Neural cell (in vitro differentiated cells): ENCODE measurements around the gene SLC6A20. TPM values are rescaled to one million over a fixed set of nuclear protein-coding genes. Genes with fewer than 3 reads are reported as not detected.

Experiments
- H2AFZ ChIP-seq: fragments of 200-600, 300-800 bp; sonication (generic), shearing (Covaris generic); 2 replicates; pipeline ENCODE4 v1.6.0; 2014; ENCODE audit warnings: low read depth, mild to moderate bottlenecking, antibody characterized with exemption, low read length, moderate library complexity
- H3F3A ChIP-seq: fragments of 200-600 bp; shearing (Covaris generic); 2 replicates; pipeline ENCODE4 v1.6.1; 2016; ENCODE audit warnings: mild to moderate bottlenecking, moderate library complexity, mixed read lengths, antibody characterized with exemption, low read length; ENCODE audit not compliant: insufficient read depth, poor library complexity, severe bottlenecking
- H3K27ac ChIP-seq: fragments of 200-600, 300-800 bp; sonication (generic), shearing (Covaris generic); 2 replicates; pipeline ENCODE4 v1.5.1; 2014; ENCODE audit warnings: mild to moderate bottlenecking, low read length, moderate library complexity
- H3K27me3 ChIP-seq: fragments of 300-800, 200-600 bp; sonication (generic), shearing (Covaris generic); 2 replicates; pipeline ENCODE4 v1.6.0; 2014; ENCODE audit warnings: mild to moderate bottlenecking, low read depth, low read length, moderate library complexity; ENCODE audit not compliant: insufficient read depth
- H3K36me3 ChIP-seq: fragments of 300-800, 200-600 bp; sonication (generic), shearing (Covaris generic); 2 replicates; pipeline ENCODE4 v1.5.1; 2014; ENCODE audit warnings: mild to moderate bottlenecking, antibody characterized with exemption, low read length, moderate library complexity; ENCODE audit not compliant: insufficient read depth
- H3K4me2 ChIP-seq: fragments of 300-800, 200-600 bp; sonication (generic), shearing (Covaris generic); 2 replicates; pipeline ENCODE4 v1.6.0; 2014; ENCODE audit warnings: mild to moderate bottlenecking, low read length
- H3K4me3 ChIP-seq: fragments of 300-800, 200-600 bp; sonication (generic), shearing (Covaris generic); 2 replicates; pipeline ENCODE4 v1.5.1; 2014; ENCODE audit warnings: mild to moderate bottlenecking, low read length, moderate library complexity
- H3K79me2 ChIP-seq: fragments of 200-600 bp; shearing (Covaris generic); replicated peaks from 2 replicates; pipeline ENCODE4 v1.6.0; 2014; ENCODE audit warnings: mild to moderate bottlenecking, low read length, moderate library complexity; ENCODE audit not compliant: insufficient read depth
- H3K9ac ChIP-seq: fragments of 300-800, 200-600 bp; sonication (generic), shearing (Covaris generic); 2 replicates; pipeline ENCODE4 v1.6.1; 2016; ENCODE audit warnings: mild to moderate bottlenecking, low read length, mixed read lengths
- H3K9me2 ChIP-seq: fragments of 200-600 bp; shearing (Covaris generic); 2 replicates; pipeline ENCODE4 v1.6.1; 2016; ENCODE audit warnings: mild to moderate bottlenecking, low read length, mixed read lengths; ENCODE audit not compliant: insufficient read depth
- H3K9me3 ChIP-seq: fragments of 200-600, 300-800 bp; sonication (generic), shearing (Covaris generic); 2 replicates; pipeline ENCODE4 v1.6.1; 2016; ENCODE audit warnings: mild to moderate bottlenecking, mixed run types, low read length, moderate library complexity, mixed read lengths
- H4K20me1 ChIP-seq: fragments of 200-600 bp; shearing (Covaris generic); 2 replicates; pipeline ENCODE4 v1.6.1; 2016; ENCODE audit warnings: mild to moderate bottlenecking, mixed run types; ENCODE audit not compliant: insufficient read depth
- EP300 ChIP-seq: fragments of 450-650 bp; conservative IDR thresholded peaks from 2 replicates; pipeline ENCODE4 v1.6.1; 2014; ENCODE audit warnings: antibody characterized with exemption, mild to moderate bottlenecking, moderate library complexity; ENCODE audit not compliant: poor library complexity, severe bottlenecking
- EZH2 ChIP-seq: fragments of 200-600, 300-800 bp; shearing (Covaris generic), sonication (generic); IDR thresholded peaks from 2 replicates; pipeline ENCODE4 v1.6.1; 2014; ENCODE audit warnings: antibody characterized with exemption, low read length, borderline replicate concordance, mild to moderate bottlenecking; ENCODE audit not compliant: insufficient read depth, poor library complexity, severe bottlenecking
- MXI1 ChIP-seq: fragments of 450-650 bp; conservative IDR thresholded peaks from 2 replicates; pipeline ENCODE4 v1.6.1; 2014; ENCODE audit warnings: antibody characterized with exemption, mild to moderate bottlenecking; ENCODE audit not compliant: poor library complexity, severe bottlenecking
- POLR2AphosphoS5 ChIP-seq: IDR thresholded peaks from 2 replicates; pipeline ENCODE4 v1.6.1; 2012
- RAD21 ChIP-seq: fragments of 450-650 bp; conservative IDR thresholded peaks from 2 replicates; pipeline ENCODE4 v1.6.1; 2014; ENCODE audit warnings: antibody characterized with exemption, mild to moderate bottlenecking, moderate library complexity
- SMC3 ChIP-seq: fragments of 450-650 bp; conservative IDR thresholded peaks from 2 replicates; pipeline ENCODE4 v1.6.1; 2014; ENCODE audit warnings: antibody characterized with exemption, mild to moderate bottlenecking, moderate library complexity; ENCODE audit not compliant: poor library complexity
- TAF1 ChIP-seq: IDR thresholded peaks from 2 replicates; pipeline ENCODE4 v1.6.1; 2012; ENCODE audit warnings: low read depth
- polyA plus RNA-seq: library from polyadenylated mRNA; depleted of rRNA; stranded (reverse); fragments of >200 nt; gene quantifications from 2 replicates; pipeline ENCODE4 v1.2.3, GENCODE V29; 2014
- TF ChIP-seq, protein P1 (sequence below): fragments of 450-650 bp; IDR thresholded peaks from 2 replicates; pipeline ENCODE4 v1.5.1; 2014; ENCODE audit warnings: antibody characterized with exemption, mild to moderate bottlenecking, moderate library complexity; ENCODE audit not compliant: poor library complexity, severe bottlenecking
- TF ChIP-seq, protein P2 (sequence below): IDR thresholded peaks from 2 replicates; pipeline ENCODE4 v1.6.1; 2012; ENCODE audit warnings: borderline replicate concordance

SLC6A20 gene
- polyA plus RNA-seq, 1 donor from 2014 or later: not detected

- H3F3A ChIP-seq: no peaks in the 10 kb centered on the region
- peaks cover 3% of the 10 kb centered on the region for H3K36me3 ChIP-seq
- no peaks in the 10 kb centered on the region for H3K27me3 ChIP-seq
- H3K79me2 ChIP-seq: no peaks in the 10 kb centered on the region
- TF ChIP-seq, protein P1, sequence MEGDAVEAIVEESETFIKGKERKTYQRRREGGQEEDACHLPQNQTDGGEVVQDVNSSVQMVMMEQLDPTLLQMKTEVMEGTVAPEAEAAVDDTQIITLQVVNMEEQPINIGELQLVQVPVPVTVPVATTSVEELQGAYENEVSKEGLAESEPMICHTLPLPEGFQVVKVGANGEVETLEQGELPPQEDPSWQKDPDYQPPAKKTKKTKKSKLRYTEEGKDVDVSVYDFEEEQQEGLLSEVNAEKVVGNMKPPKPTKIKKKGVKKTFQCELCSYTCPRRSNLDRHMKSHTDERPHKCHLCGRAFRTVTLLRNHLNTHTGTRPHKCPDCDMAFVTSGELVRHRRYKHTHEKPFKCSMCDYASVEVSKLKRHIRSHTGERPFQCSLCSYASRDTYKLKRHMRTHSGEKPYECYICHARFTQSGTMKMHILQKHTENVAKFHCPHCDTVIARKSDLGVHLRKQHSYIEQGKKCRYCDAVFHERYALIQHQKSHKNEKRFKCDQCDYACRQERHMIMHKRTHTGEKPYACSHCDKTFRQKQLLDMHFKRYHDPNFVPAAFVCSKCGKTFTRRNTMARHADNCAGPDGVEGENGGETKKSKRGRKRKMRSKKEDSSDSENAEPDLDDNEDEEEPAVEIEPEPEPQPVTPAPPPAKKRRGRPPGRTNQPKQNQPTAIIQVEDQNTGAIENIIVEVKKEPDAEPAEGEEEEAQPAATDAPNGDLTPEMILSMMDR: no peak
- TF ChIP-seq, protein P2, sequence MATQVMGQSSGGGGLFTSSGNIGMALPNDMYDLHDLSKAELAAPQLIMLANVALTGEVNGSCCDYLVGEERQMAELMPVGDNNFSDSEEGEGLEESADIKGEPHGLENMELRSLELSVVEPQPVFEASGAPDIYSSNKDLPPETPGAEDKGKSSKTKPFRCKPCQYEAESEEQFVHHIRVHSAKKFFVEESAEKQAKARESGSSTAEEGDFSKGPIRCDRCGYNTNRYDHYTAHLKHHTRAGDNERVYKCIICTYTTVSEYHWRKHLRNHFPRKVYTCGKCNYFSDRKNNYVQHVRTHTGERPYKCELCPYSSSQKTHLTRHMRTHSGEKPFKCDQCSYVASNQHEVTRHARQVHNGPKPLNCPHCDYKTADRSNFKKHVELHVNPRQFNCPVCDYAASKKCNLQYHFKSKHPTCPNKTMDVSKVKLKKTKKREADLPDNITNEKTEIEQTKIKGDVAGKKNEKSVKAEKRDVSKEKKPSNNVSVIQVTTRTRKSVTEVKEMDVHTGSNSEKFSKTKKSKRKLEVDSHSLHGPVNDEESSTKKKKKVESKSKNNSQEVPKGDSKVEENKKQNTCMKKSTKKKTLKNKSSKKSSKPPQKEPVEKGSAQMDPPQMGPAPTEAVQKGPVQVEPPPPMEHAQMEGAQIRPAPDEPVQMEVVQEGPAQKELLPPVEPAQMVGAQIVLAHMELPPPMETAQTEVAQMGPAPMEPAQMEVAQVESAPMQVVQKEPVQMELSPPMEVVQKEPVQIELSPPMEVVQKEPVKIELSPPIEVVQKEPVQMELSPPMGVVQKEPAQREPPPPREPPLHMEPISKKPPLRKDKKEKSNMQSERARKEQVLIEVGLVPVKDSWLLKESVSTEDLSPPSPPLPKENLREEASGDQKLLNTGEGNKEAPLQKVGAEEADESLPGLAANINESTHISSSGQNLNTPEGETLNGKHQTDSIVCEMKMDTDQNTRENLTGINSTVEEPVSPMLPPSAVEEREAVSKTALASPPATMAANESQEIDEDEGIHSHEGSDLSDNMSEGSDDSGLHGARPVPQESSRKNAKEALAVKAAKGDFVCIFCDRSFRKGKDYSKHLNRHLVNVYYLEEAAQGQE: no peak
- TF ChIP-seq SMC3 (no peak), EZH2 (no peak), MXI1 (no peak), RAD21 (no peak), POLR2AphosphoS5 (no peak), EP300 (no peak), TAF1 (no peak)
- H3K27ac ChIP-seq: no peak overlapping the region
- no peak overlapping the region for H3K9ac ChIP-seq
- no peaks in the 10 kb centered on the region for H3K9me3 ChIP-seq
- H2AFZ ChIP-seq: no peak overlapping the region
- H4K20me1 ChIP-seq: no peaks in the 10 kb centered on the region
- no peaks in the 10 kb centered on the region for H3K9me2 ChIP-seq
- H3K4me3 ChIP-seq: no peak overlapping the region
- no peak overlapping the region for H3K4me2 ChIP-seq
Observed at GRCh38 chr3:45739991-45740390, 56.3 kb downstream of the SLC6A20 start.

DNA sequence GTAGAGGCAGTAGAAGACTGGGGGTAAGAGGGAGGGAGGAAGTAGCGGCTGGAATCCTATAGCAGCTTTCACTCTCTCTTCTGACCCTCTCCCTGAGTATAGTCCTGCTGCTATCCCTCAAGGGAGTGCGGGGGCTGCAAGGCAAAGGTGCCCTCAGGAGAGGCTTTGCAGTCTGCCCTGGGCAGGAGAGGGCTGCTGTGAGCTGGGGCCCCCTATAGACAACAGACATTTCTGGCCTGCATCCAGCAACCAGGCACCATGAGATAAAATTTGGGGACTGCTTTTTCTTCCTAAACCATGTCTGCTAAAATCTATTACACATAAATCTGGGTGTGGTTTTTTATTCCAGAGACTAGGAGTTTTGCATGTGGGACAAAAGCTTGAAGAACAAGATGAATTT, 59.1 kb downstream of the SLC6A20 start:
- no peak overlapping the region for H3K4me2 ChIP-seq
- H3K36me3 ChIP-seq: peaks cover 3% of the 10 kb centered on the region

More for the DNA sequence above, 59.1 kb downstream of the SLC6A20 start:
- no peak overlapping the region for H3K27ac ChIP-seq
- no peaks in the 10 kb centered on the region for H3F3A ChIP-seq
- TF ChIP-seq MXI1 (no peak), RAD21 (no peak), SMC3 (no peak), POLR2AphosphoS5 (no peak), EZH2 (no peak), EP300 (no peak)
- TF ChIP-seq, protein P2: no peak
- TF ChIP-seq, protein P1: no peak
- H3K4me3 ChIP-seq: no peak overlapping the region
- no peaks in the 10 kb centered on the region for H3K79me2 ChIP-seq
- no peaks in the 10 kb centered on the region for H3K9me2 ChIP-seq
- no peaks in the 10 kb centered on the region for H3K27me3 ChIP-seq
- no peak overlapping the region for H3K9ac ChIP-seq
- H3K9me3 ChIP-seq: no peaks in the 10 kb centered on the region
- H2AFZ ChIP-seq: no peak overlapping the region
- H4K20me1 ChIP-seq: no peaks in the 10 kb centered on the region
